ENCODE measurements around the gene GYPB.
"Not testable (repeated sequence)": the region's sequence is repeated elsewhere in the genome, so short reads cannot be mapped to it uniquely, and the experiment has no call there.

Gene GYPB

GRCh38 chr4:144026682-144027081 is 7.5 kb upstream of the GYPB start:
- H3K27ac ChIP-seq; H3K4me1 ChIP-seq; intact Hi-C loops (cut with DNase I; ENCODE audit: low total_unique reads); H3K27me3 ChIP-seq; H3K4me3 ChIP-seq; DNase-seq; H3K36me3 ChIP-seq; H3K9me3 ChIP-seq: not testable (repeated sequence)

- H3K9me3 ChIP-seq; intact Hi-C loops (cut with DNase I; ENCODE audit: low total_unique reads); DNase-seq; H3K27me3 ChIP-seq; H3K4me3 ChIP-seq; H3K4me1 ChIP-seq; H3K36me3 ChIP-seq; H3K27ac ChIP-seq: not testable (repeated sequence)
These were observed 5.3 kb upstream of the GYPB start for GRCh38 chr4:144024399-144025053.

DNA sequence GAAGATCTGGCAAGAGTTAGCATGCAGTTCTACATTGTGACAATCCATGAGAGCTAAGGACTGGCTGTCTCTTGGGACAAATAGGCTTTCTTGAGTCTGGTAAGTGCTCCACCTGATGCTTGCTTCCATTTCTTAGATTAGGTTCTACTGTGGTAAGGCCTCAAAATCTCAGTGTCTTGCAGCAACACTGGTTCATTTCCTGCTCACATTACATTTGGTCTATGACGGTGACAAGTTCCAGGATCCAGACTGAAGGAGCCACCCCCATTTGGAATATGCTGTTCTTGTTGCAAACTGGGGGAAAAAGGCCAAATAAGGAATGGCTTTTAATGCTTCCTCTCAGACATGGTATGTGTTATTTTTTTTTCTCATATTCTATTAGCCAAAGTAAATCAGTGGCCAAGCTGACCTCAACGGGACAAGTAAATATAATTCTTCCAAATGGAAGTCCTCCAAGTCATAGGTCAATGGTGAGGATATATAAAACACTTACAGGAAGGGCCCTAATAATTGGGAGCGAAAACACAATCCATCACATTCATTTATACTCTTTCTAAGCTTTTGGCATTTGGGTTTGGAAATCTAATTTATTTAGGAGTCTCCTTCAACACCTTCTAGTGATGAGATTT is 3.7 kb upstream of the GYPB start:
- H3K27ac ChIP-seq; DNase-seq; H3K4me1 ChIP-seq; H3K4me3 ChIP-seq; H3K27me3 ChIP-seq; H3K36me3 ChIP-seq; intact Hi-C loops (cut with DNase I; ENCODE audit: low total_unique reads); H3K9me3 ChIP-seq: not testable (repeated sequence)

- TF ChIP-seq, protein P1, sequence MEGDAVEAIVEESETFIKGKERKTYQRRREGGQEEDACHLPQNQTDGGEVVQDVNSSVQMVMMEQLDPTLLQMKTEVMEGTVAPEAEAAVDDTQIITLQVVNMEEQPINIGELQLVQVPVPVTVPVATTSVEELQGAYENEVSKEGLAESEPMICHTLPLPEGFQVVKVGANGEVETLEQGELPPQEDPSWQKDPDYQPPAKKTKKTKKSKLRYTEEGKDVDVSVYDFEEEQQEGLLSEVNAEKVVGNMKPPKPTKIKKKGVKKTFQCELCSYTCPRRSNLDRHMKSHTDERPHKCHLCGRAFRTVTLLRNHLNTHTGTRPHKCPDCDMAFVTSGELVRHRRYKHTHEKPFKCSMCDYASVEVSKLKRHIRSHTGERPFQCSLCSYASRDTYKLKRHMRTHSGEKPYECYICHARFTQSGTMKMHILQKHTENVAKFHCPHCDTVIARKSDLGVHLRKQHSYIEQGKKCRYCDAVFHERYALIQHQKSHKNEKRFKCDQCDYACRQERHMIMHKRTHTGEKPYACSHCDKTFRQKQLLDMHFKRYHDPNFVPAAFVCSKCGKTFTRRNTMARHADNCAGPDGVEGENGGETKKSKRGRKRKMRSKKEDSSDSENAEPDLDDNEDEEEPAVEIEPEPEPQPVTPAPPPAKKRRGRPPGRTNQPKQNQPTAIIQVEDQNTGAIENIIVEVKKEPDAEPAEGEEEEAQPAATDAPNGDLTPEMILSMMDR (IDR thresholded peaks at IDR 0.05) = peak; percentile 22 to 24
- intact Hi-C loops (cut with DNase I; ENCODE audit: low total_unique reads); H3K36me3 ChIP-seq; H3K27me3 ChIP-seq; H3K4me1 ChIP-seq; DNase-seq; H3K27ac ChIP-seq; H3K9me3 ChIP-seq; H3K4me3 ChIP-seq: not testable (repeated sequence)
These were observed 2.3 kb upstream of the GYPB start for GRCh38 chr4:144021336-144021990.

- DNase-seq; H3K27me3 ChIP-seq; H3K36me3 ChIP-seq; intact Hi-C loops (cut with DNase I; ENCODE audit: low total_unique reads); H3K9me3 ChIP-seq; H3K27ac ChIP-seq; H3K4me3 ChIP-seq; H3K4me1 ChIP-seq: not testable (repeated sequence)
These were observed 768 bp downstream of the GYPB start for GRCh38 chr4:144018223-144019000.

GRCh38 chr4:144017271-144017670 is 1.9 kb downstream of the GYPB start:
- H3K36me3 ChIP-seq; H3K4me3 ChIP-seq; H3K27me3 ChIP-seq; intact Hi-C loops (cut with DNase I; ENCODE audit: low total_unique reads); DNase-seq; H3K9me3 ChIP-seq; H3K4me1 ChIP-seq; H3K27ac ChIP-seq: not testable (repeated sequence)

DNA sequence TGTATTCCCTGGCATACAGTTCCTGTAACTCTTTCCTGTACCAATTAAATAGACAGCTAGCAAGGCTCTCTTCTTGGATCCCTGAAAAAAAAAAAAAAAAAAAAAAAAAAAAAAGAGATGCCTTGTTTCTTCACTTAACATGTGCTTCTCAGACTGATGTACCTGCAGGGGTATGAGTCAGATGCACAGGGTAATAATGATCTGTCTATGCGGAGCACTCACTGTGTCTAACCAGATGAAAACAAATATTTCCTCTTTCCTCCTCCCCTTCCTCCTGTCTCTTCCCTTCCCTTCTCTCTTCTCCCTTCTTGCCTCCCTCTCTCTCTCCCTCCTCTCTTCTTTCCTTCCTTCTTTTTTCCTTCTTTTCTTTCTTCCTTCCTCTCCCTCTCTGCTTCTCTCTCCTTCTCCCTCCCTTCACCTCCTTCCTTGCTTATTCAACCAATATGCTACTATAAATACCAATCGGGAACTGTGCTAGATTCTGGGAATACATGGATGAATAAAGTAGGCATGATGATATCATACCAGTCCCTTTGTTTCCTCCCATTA is 3.0 kb downstream of the GYPB start:
- H3K36me3 ChIP-seq; DNase-seq; H3K9me3 ChIP-seq; H3K27ac ChIP-seq; H3K4me1 ChIP-seq; H3K27me3 ChIP-seq; intact Hi-C loops (cut with DNase I; ENCODE audit: low total_unique reads); H3K4me3 ChIP-seq: not testable (repeated sequence)

- H3K4me3 ChIP-seq = no peak overlapping the region
- H3K27me3 ChIP-seq = no peaks in the 10 kb centered on the region
- no peak for DNase-seq
- no peaks in the 10 kb centered on the region for H3K9me3 ChIP-seq
- H3K27ac ChIP-seq = no peak overlapping the region
- H3K4me1 ChIP-seq = no peaks in the 10 kb centered on the region
- TF ChIP-seq, protein P1 (IDR thresholded peaks at IDR 0.05) = no peak
- no peaks in the 10 kb centered on the region for H3K36me3 ChIP-seq
- intact Hi-C loops (cut with DNase I; ENCODE audit: low total_unique reads) = no loop called here
These were observed 4.4 kb downstream of the GYPB start for GRCh38 chr4:144014808-144015207.

GRCh38 chr4:144008602-144009001 is 10.6 kb downstream of the GYPB start:
- H3K4me1 ChIP-seq = peaks cover 0 to 11% (median 0%) of the 10 kb centered on the region in 4 donors
- H3K27ac ChIP-seq, H3K4me3 ChIP-seq, DNase-seq, H3K27me3 ChIP-seq, H3K36me3 ChIP-seq, H3K9me3 ChIP-seq: not testable (repeated sequence)
- intact Hi-C loops (cut with DNase I; ENCODE audit: low total_unique reads) = loop anchor here (5.0 kb wide), 1 partner anchor 116 kb away; no protein-coding TSS in a partner anchor

DNA sequence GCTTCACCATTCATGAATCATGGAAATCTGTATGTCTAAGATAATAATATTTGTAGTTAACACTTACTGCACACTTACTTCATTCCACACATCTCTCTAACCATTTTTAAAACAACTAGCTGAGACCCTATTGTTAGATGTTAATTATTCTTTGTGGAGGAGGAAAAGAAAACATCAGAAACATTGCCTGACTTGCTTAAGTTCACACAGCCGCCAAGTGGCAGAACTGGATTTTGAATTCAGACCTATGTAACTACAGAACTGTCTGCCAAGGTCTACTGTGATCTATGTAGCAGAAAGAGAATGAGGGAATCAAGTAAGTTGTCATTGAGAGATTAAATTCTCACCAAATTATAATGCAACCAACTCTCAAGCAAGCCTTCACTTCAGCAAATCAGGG is 11.2 kb downstream of the GYPB start:
- DNase-seq, H3K27me3 ChIP-seq, H3K36me3 ChIP-seq, H3K9me3 ChIP-seq, H3K27ac ChIP-seq, H3K4me3 ChIP-seq: not testable (repeated sequence)
- intact Hi-C loops (cut with DNase I; ENCODE audit: low total_unique reads) = loop anchor here (5.0 kb wide), 1 partner anchor 116 kb away; no protein-coding TSS in a partner anchor
- peaks cover 0 to 11% (median 0%) of the 10 kb centered on the region in 4 donors for H3K4me1 ChIP-seq

DNA sequence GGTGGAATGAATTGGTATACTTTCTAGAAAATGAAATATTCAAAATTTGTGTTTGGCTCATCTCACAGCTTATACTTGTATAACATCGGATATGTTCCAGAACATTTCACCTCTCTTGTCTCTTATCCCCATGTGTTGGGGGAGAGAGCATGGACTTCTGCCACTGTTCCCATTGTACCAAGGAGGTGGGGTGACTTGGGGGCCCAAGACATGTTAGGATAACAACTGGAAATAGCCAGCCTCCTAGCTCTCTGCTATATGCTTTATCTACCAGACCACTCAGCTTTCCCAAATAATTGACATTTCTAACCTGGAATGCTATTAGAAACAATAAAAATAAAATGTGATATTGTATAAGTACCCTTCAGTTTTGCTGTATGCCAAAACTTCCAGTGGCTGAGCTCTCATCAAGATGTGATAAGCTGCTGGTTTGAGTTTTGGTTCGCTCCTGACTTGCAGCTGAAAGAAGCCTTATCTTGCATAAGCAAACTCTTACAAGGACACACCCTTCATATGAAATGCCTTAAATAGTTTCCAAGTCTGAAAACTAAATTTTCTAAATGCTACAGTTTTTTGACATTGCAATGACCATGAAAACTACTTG is 12.9 kb downstream of the GYPB start:
- not testable (repeated sequence) for H3K36me3 ChIP-seq, H3K9me3 ChIP-seq, H3K27me3 ChIP-seq, DNase-seq, H3K27ac ChIP-seq, H3K4me3 ChIP-seq
- H3K4me1 ChIP-seq = peaks cover 0 to 11% (median 0%) of the 10 kb centered on the region in 4 donors
- intact Hi-C loops (cut with DNase I; ENCODE audit: low total_unique reads) = loop anchor here (5.0 kb wide), 1 partner anchor 114 kb away; no protein-coding TSS in a partner anchor

Measured in tibial artery (tissue), 4 donors.